KMS-11 (cell line): ENCODE data around the gene SLC16A2.
"Not testable (repeated sequence)": the region's sequence is repeated elsewhere in the genome, so short reads cannot be mapped to it uniquely, and the experiment has no call there.

Source experiments
- H2AFZ ChIP-seq: fragments of 200-600 bp; sonication (generic); 2 replicates; pipeline ENCODE4 v1.6.1; 2016; ENCODE audit warnings: antibody characterized with exemption, mixed run types, low read depth
- H3K27ac ChIP-seq: fragments of 200-600 bp; sonication (generic); 2 replicates; pipeline ENCODE4 v1.6.1; 2016; ENCODE audit warnings: mild to moderate bottlenecking, mixed run types
- H3K27me3 ChIP-seq: fragments of 200-600 bp; sonication (generic); 2 replicates; pipeline ENCODE4 v1.6.1; 2017; ENCODE audit warnings: mild to moderate bottlenecking, low read depth, mixed run types, moderate library complexity; ENCODE audit not compliant: insufficient read depth
- H3K36me3 ChIP-seq: fragments of 200-600 bp; sonication (generic); 2 replicates; pipeline ENCODE4 v1.6.1; 2017; ENCODE audit warnings: mild to moderate bottlenecking, mixed run types; ENCODE audit not compliant: insufficient read depth
- H3K4me1 ChIP-seq: fragments of 200-600 bp; sonication (generic); 2 replicates; pipeline ENCODE4 v1.6.1; 2016; ENCODE audit warnings: mild to moderate bottlenecking, low read depth, mixed run types; ENCODE audit not compliant: poor library complexity, severe bottlenecking
- H3K4me2 ChIP-seq: fragments of 200-600 bp; sonication (generic); 2 replicates; pipeline ENCODE4 v1.7.0; 2016; ENCODE audit warnings: mild to moderate bottlenecking, mixed run types
- H3K4me3 ChIP-seq: fragments of 200-600 bp; sonication (generic); IDR thresholded peaks from 2 replicates; pipeline ENCODE4 v1.6.1; 2017; ENCODE audit warnings: low read depth, low read length, mixed read lengths; ENCODE audit not compliant: insufficient read depth
- H3K79me2 ChIP-seq: fragments of 200-600 bp; sonication (generic); 2 replicates; pipeline ENCODE4 v1.6.1; 2016; ENCODE audit warnings: low read depth, mixed run types; ENCODE audit not compliant: insufficient read depth
- H3K9ac ChIP-seq: fragments of 200-600 bp; sonication (generic); 2 replicates; pipeline ENCODE4 v1.6.1; 2016; ENCODE audit warnings: mild to moderate bottlenecking, mixed run types
- H4K20me1 ChIP-seq: fragments of 200-600 bp; sonication (generic); 2 replicates; pipeline ENCODE4 v1.6.1; 2016; ENCODE audit warnings: mild to moderate bottlenecking, mixed run types; ENCODE audit not compliant: insufficient read depth
- CTCF ChIP-seq: fragments of 200-600 bp; sonication (generic); conservative IDR thresholded peaks from 2 replicates; pipeline ENCODE4 v1.6.1; 2017; ENCODE audit warnings: low read depth, mild to moderate bottlenecking, antibody characterized with exemption, low read length, moderate library complexity, mixed read lengths

The SLC16A2 gene

DNA sequence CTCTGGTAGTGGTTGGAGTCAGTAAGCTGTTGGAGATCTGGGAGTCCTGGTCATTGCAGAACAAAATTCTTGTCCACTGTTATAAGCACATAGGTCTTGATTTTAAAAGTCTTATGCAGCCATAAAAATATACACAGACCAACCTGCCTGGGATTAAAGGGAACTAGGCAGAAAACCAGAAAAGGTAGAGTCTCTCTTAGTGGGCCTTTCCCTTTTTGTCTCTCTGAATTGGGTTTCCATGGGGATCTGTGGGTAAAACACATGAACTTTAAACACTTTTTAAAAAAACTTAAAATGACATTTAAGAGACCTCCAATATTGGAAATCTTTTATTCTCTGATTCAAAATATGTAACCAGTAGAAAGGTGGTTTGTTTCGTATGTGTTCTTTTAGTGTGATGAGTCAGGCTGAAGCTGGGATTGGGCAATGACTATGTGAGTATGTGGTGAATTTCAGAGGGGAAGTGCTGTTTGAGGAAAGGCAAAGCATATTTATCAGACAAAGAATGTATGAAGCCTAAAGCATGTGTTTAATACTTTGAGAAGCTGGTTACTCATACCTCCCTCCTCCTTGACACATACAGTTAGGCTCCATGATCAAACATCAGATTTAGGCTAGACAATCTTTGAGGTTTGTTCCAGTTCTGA is 29.6 kb downstream of the SLC16A2 start:
- no peak for TF ChIP-seq CTCF
- H3K79me2 ChIP-seq = no peaks in the 10 kb centered on the region
- H3K4me3 ChIP-seq = no peak overlapping the region
- no peak overlapping the region for H3K9ac ChIP-seq
- no peaks in the 10 kb centered on the region for H4K20me1 ChIP-seq
- H3K27me3 ChIP-seq = no peaks in the 10 kb centered on the region
- no peaks in the 10 kb centered on the region for H3K4me1 ChIP-seq
- no peaks in the 10 kb centered on the region for H3K36me3 ChIP-seq
- H2AFZ ChIP-seq = no peak overlapping the region
- H3K27ac ChIP-seq = no peak overlapping the region
- no peak overlapping the region for H3K4me2 ChIP-seq

DNA sequence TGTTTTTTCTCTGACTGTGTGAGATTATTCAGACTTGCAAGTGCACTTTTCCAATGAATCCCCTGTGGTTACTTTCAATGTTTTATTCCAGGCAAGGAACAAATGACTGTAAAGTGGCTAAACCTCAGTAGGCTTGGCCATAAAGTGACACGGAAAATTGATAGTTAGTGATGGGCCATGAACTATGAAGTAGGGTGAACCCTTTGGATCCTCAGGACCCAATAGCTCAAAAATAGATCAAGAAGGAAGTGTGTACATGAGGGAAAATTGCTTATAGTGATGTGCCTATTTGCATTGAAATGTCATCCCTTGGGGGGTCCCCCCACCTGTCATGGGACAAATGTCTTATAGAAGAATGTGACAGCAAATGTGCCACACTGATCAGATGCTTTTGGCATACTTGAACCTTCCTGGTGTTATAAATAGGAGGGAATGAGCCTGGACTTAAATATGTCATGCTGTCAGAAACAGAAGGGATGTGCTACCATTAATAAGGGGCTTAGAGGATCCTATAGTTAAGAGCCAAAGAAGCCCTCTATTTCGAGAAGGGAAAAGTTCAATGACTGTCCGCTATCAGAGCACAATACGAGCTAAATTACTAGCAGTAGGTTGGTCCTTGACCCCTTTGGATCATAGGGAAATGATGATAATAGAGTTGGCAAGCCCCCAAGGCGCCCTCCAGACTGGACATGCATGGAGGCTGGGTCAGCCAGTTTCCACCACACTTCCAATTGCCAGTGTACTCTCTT is 30.3 kb downstream of the SLC16A2 start:
- no peak overlapping the region for H3K27ac ChIP-seq
- no peak for TF ChIP-seq CTCF
- no peak overlapping the region for H3K4me3 ChIP-seq

GRCh38 chrX:74452199-74452481 is 30.8 kb downstream of the SLC16A2 start:
- Histone ChIP-seq H3K9ac (no peak overlapping the region), H4K20me1 (no peaks in the 10 kb centered on the region), H2AFZ (no peak overlapping the region), H3K79me2 (no peaks in the 10 kb centered on the region), H3K4me2 (no peak overlapping the region), H3K4me1 (no peaks in the 10 kb centered on the region), H3K27me3 (no peaks in the 10 kb centered on the region), H3K27ac (no peak overlapping the region), H3K36me3 (no peaks in the 10 kb centered on the region), H3K4me3 (no peak overlapping the region)
- no peak for TF ChIP-seq CTCF

More for the DNA sequence above, 30.3 kb downstream of the SLC16A2 start:
- H3K36me3 ChIP-seq = no peaks in the 10 kb centered on the region
- H3K4me1 ChIP-seq = no peaks in the 10 kb centered on the region
- no peaks in the 10 kb centered on the region for H3K27me3 ChIP-seq
- no peak overlapping the region for H3K4me2 ChIP-seq
- no peaks in the 10 kb centered on the region for H4K20me1 ChIP-seq
- H3K79me2 ChIP-seq = no peaks in the 10 kb centered on the region
- no peak overlapping the region for H2AFZ ChIP-seq
- H3K9ac ChIP-seq = no peak overlapping the region

- Histone ChIP-seq H3K4me2 (no peak overlapping the region), H3K27ac (no peak overlapping the region), H3K27me3 (no peaks in the 10 kb centered on the region), H3K4me3 (no peak overlapping the region), H3K79me2 (no peaks in the 10 kb centered on the region), H3K4me1 (no peaks in the 10 kb centered on the region), H4K20me1 (no peaks in the 10 kb centered on the region), H2AFZ (no peak overlapping the region), H3K9ac (no peak overlapping the region), H3K36me3 (no peaks in the 10 kb centered on the region)
- TF ChIP-seq CTCF = no peak
Measured at GRCh38 chrX:74453178-74453577, 31.9 kb downstream of the SLC16A2 start.

- H3K4me1 ChIP-seq, H3K4me3 ChIP-seq, H3K36me3 ChIP-seq, H3K27me3 ChIP-seq, H3K79me2 ChIP-seq, H2AFZ ChIP-seq, H3K4me2 ChIP-seq, H4K20me1 ChIP-seq, H3K27ac ChIP-seq, H3K9ac ChIP-seq: not testable (repeated sequence)
Measured at GRCh38 chrX:74454233-74454632, 32.9 kb downstream of the SLC16A2 start.
